ENCODE measurements around the gene ACAP3.

ACAP3 gene

DNA sequence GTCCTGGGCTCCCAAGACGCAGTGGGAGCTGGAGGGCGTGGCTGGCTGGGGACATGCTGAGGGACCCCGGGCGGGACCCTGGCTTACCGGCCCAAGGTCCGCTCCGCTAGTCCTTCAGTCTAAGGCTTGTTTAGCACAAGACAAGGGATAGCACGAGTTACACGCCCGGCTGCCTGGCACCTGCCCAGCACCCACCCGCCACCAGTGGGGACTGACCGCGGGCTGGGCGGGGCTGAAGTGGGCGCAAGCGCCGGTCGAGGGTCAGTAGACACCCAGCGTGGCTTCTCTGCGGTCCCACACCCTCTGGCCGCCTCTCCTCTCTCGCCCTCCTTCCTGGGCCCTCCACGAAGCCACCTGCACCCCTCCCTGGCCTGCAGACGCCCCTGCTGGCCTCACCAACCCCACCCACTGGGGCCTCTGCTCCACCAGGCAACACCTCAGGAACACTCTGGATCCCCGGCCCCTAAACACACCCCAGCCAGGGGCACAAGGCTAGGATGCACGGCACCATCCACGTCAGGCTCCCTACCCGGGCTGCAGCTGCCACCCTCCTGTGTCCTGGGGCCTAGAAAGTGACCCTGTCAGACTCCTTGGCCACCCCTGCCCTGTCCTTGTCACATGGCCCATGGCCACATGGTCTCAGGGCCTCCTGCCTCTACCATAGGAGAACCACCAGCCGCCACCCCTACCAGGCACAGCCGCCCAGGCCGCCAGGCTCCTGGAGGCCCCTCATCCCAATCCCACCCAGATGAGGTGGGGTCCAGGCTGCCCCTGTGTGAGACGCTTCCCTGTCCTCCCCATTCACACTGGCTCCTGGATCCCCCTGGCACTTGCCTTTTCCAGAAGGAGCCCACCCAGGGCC, 29.4 kb upstream of the ACAP3 start:
- H3K9me2 ChIP-seq (replicated peaks; ENCODE audit: control insufficient read depth, low read length): no peaks in the 10 kb centered on the region
- TF ChIP-seq EZH2phosphoT487 (IDR thresholded peaks at IDR 0.05; ENCODE audit: borderline replicate concordance, low read length): no peak
- no peak overlapping the region for H3K4me2 ChIP-seq (ENCODE audit: low read length)
- no peak overlapping the region for H3K27ac ChIP-seq (ENCODE audit: low read depth, low read length)
- H3K4me3 ChIP-seq (ENCODE audit: low read length): no peak overlapping the region
- no peaks in the 10 kb centered on the region for H3F3A ChIP-seq (ENCODE audit: control insufficient read depth, insufficient read depth)
- no peaks in the 10 kb centered on the region for H3K79me2 ChIP-seq (ENCODE audit: control insufficient read depth, low read length)
- peaks cover 5% of the 10 kb centered on the region; the same call in 1 of the 2 replicates for H3K9me3 ChIP-seq (ENCODE audit: control insufficient read depth, insufficient read depth, low read length)
- no peaks in the 10 kb centered on the region for H3K27me3 ChIP-seq (ENCODE audit: control insufficient read depth, low read length)
- peaks cover 27% of the 10 kb centered on the region for H3K36me3 ChIP-seq (ENCODE audit: control insufficient read depth, low read length)
- no peaks in the 10 kb centered on the region for H3K4me1 ChIP-seq (ENCODE audit: control insufficient read depth, low read length)
- peaks cover 5% of the 10 kb centered on the region; the same call in 1 of the 2 replicates for H4K20me1 ChIP-seq (ENCODE audit: control insufficient read depth, insufficient read depth, low read depth, low read length)

GRCh38 chr1:1336446-1336845, 28.7 kb upstream of the ACAP3 start:
- Histone ChIP-seq H3K27ac (ENCODE audit: low read depth, low read length) (no peak overlapping the region), H3K9me2 (replicated peaks; ENCODE audit: control insufficient read depth, low read length) (no peaks in the 10 kb centered on the region), H3K79me2 (ENCODE audit: control insufficient read depth, low read length) (no peaks in the 10 kb centered on the region), H3K27me3 (ENCODE audit: control insufficient read depth, low read length) (no peaks in the 10 kb centered on the region), H3K4me1 (ENCODE audit: control insufficient read depth, low read length) (no peaks in the 10 kb centered on the region), H3K4me2 (ENCODE audit: low read length) (no peak overlapping the region), H3K4me3 (ENCODE audit: low read length) (no peak overlapping the region), H3K36me3 (ENCODE audit: control insufficient read depth, low read length) (peaks cover 23% of the 10 kb centered on the region), H3K9me3 (ENCODE audit: control insufficient read depth, insufficient read depth, low read length) (peaks cover 4% of the 10 kb centered on the region; the same call in 1 of the 2 replicates), H3F3A (ENCODE audit: control insufficient read depth, insufficient read depth) (no peaks in the 10 kb centered on the region), H4K20me1 (ENCODE audit: control insufficient read depth, insufficient read depth, low read depth, low read length) (peaks cover 5% of the 10 kb centered on the region; the same call in 1 of the 2 replicates)
- TF ChIP-seq, protein P1, sequence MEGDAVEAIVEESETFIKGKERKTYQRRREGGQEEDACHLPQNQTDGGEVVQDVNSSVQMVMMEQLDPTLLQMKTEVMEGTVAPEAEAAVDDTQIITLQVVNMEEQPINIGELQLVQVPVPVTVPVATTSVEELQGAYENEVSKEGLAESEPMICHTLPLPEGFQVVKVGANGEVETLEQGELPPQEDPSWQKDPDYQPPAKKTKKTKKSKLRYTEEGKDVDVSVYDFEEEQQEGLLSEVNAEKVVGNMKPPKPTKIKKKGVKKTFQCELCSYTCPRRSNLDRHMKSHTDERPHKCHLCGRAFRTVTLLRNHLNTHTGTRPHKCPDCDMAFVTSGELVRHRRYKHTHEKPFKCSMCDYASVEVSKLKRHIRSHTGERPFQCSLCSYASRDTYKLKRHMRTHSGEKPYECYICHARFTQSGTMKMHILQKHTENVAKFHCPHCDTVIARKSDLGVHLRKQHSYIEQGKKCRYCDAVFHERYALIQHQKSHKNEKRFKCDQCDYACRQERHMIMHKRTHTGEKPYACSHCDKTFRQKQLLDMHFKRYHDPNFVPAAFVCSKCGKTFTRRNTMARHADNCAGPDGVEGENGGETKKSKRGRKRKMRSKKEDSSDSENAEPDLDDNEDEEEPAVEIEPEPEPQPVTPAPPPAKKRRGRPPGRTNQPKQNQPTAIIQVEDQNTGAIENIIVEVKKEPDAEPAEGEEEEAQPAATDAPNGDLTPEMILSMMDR (IDR thresholded peaks at IDR 0.05; ENCODE audit: low read depth, low read length, poor library complexity, severe bottlenecking): no peak
- no peak for TF ChIP-seq EZH2phosphoT487 (IDR thresholded peaks at IDR 0.05; ENCODE audit: borderline replicate concordance, low read length)

- peaks cover 5% of the 10 kb centered on the region; the same call in 1 of the 2 replicates for H4K20me1 ChIP-seq (ENCODE audit: control insufficient read depth, insufficient read depth, low read depth, low read length)
- H3F3A ChIP-seq (ENCODE audit: control insufficient read depth, insufficient read depth): no peaks in the 10 kb centered on the region
- no peak overlapping the region for H3K27ac ChIP-seq (ENCODE audit: low read depth, low read length)
- no peaks in the 10 kb centered on the region; the same call in 1 of the 2 replicates for H3K9me3 ChIP-seq (ENCODE audit: control insufficient read depth, insufficient read depth, low read length)
- no peaks in the 10 kb centered on the region for H3K4me1 ChIP-seq (ENCODE audit: control insufficient read depth, low read length)
- H3K79me2 ChIP-seq (ENCODE audit: control insufficient read depth, low read length): no peaks in the 10 kb centered on the region
- H3K36me3 ChIP-seq (ENCODE audit: control insufficient read depth, low read length): peaks cover 17% of the 10 kb centered on the region
- no peak for TF ChIP-seq EZH2phosphoT487 (IDR thresholded peaks at IDR 0.05; ENCODE audit: borderline replicate concordance, low read length)
- TF ChIP-seq, protein P1 (IDR thresholded peaks at IDR 0.05; ENCODE audit: low read depth, low read length, poor library complexity, severe bottlenecking): no peak
- H3K9me2 ChIP-seq (replicated peaks; ENCODE audit: control insufficient read depth, low read length): no peaks in the 10 kb centered on the region
- H3K27me3 ChIP-seq (ENCODE audit: control insufficient read depth, low read length): no peaks in the 10 kb centered on the region
- H3K4me3 ChIP-seq (ENCODE audit: low read length): no peak overlapping the region
- H3K4me2 ChIP-seq (ENCODE audit: low read length): no peak overlapping the region
Measured at GRCh38 chr1:1335792-1336248, 28.1 kb upstream of the ACAP3 start.

GRCh38 chr1:1335283-1335682, 27.6 kb upstream of the ACAP3 start:
- Histone ChIP-seq H3K4me1 (ENCODE audit: control insufficient read depth, low read length) (peaks cover 3% of the 10 kb centered on the region; the same call in 1 of the 2 replicates), H3K27me3 (ENCODE audit: control insufficient read depth, low read length) (no peaks in the 10 kb centered on the region), H3K27ac (ENCODE audit: low read depth, low read length) (no peak overlapping the region), H3K9me2 (replicated peaks; ENCODE audit: control insufficient read depth, low read length) (no peaks in the 10 kb centered on the region), H4K20me1 (ENCODE audit: control insufficient read depth, insufficient read depth, low read depth, low read length) (peaks cover 5% of the 10 kb centered on the region; the same call in 1 of the 2 replicates), H3K4me2 (ENCODE audit: low read length) (no peak overlapping the region), H3K4me3 (ENCODE audit: low read length) (no peak overlapping the region), H3K9me3 (ENCODE audit: control insufficient read depth, insufficient read depth, low read length) (peaks cover 3% of the 10 kb centered on the region), H3K79me2 (ENCODE audit: control insufficient read depth, low read length) (no peaks in the 10 kb centered on the region), H3K36me3 (ENCODE audit: control insufficient read depth, low read length) (peaks cover 12% of the 10 kb centered on the region), H3F3A (ENCODE audit: control insufficient read depth, insufficient read depth) (no peaks in the 10 kb centered on the region)
- TF ChIP-seq, protein P1 (IDR thresholded peaks at IDR 0.05; ENCODE audit: low read depth, low read length, poor library complexity, severe bottlenecking): no peak
- TF ChIP-seq EZH2phosphoT487 (IDR thresholded peaks at IDR 0.05; ENCODE audit: borderline replicate concordance, low read length): no peak

Data from DOHH2 (cell line).